ENCODE measurements around the gene LINGO3.

The LINGO3 gene

GRCh38 chr19:2307518-2308012 is 389 bp downstream of the LINGO3 start:
- DNase-seq (ENCODE audit: low read depth, low spot score) = no peak

- no peak for DNase-seq (ENCODE audit: low read depth, low spot score)
These were observed 983 bp downstream of the LINGO3 start for GRCh38 chr19:2306971-2307370.

- DNase-seq (ENCODE audit: low read depth, low spot score) = no peak
These were observed 1.6 kb downstream of the LINGO3 start for GRCh38 chr19:2306281-2306806.

- no peak for DNase-seq (ENCODE audit: low read depth, low spot score)
These were observed 2.3 kb downstream of the LINGO3 start for GRCh38 chr19:2305452-2306280.

- no peak for DNase-seq (ENCODE audit: low read depth, low spot score)
These were observed 4.6 kb downstream of the LINGO3 start for GRCh38 chr19:2303211-2303798.

- peak; percentile 55 for DNase-seq (ENCODE audit: low read depth, low spot score)
These were observed 5.4 kb downstream of the LINGO3 start for GRCh38 chr19:2302319-2303210.

GRCh38 chr19:2300533-2300932 is 7.4 kb downstream of the LINGO3 start:
- DNase-seq (ENCODE audit: low read depth, low spot score) = no peak

- DNase-seq (ENCODE audit: low read depth, low spot score) = no peak
These were observed 11.8 kb downstream of the LINGO3 start for GRCh38 chr19:2296141-2296540.

- no peak for DNase-seq (ENCODE audit: low read depth, low spot score)
These were observed 13.1 kb downstream of the LINGO3 start for GRCh38 chr19:2294687-2295335.

- peak; percentile 79 for DNase-seq (ENCODE audit: low read depth, low spot score)
These were observed 16.7 kb downstream of the LINGO3 start for GRCh38 chr19:2291185-2291751.

GRCh38 chr19:2290441-2291184 is 17.3 kb downstream of the LINGO3 start:
- DNase-seq (ENCODE audit: low read depth, low spot score) = peak; percentile 66

- DNase-seq (ENCODE audit: low read depth, low spot score) = no peak
These were observed 18.1 kb downstream of the LINGO3 start for GRCh38 chr19:2289714-2290435.

- DNase-seq (ENCODE audit: low read depth, low spot score) = no peak
These were observed 18.9 kb downstream of the LINGO3 start for GRCh38 chr19:2288818-2289713.

GRCh38 chr19:2288338-2288817 is 19.6 kb downstream of the LINGO3 start:
- DNase-seq (ENCODE audit: low read depth, low spot score) = no peak

GRCh38 chr19:2287585-2288337 is 20.2 kb downstream of the LINGO3 start:
- no peak for DNase-seq (ENCODE audit: low read depth, low spot score)

GRCh38 chr19:2286402-2287140 is 21.4 kb downstream of the LINGO3 start:
- no peak for DNase-seq (ENCODE audit: low read depth, low spot score)
